SU-DHL-6 (cell line): ENCODE results near the gene TMEM258.

Experiments used
- H2AFZ ChIP-seq: fragments of 200-600 bp; sonication (generic); 2 replicates; pipeline ENCODE4 v1.6.1; 2014; ENCODE audit warnings: low read depth, mild to moderate bottlenecking, moderate library complexity, mixed read lengths, antibody characterized with exemption, low read length; ENCODE audit not compliant: severe bottlenecking
- H3F3A ChIP-seq: fragments of 200-600 bp; shearing (Covaris generic); 2 replicates; pipeline ENCODE4 v1.6.0; 2016; ENCODE audit warnings: antibody characterized with exemption, mild to moderate bottlenecking; ENCODE audit not compliant: insufficient read depth
- H3K27ac ChIP-seq: fragments of 200-600 bp; sonication (generic); 2 replicates; pipeline ENCODE4 v1.5.1; 2016; ENCODE audit warnings: low read depth, mild to moderate bottlenecking, low read length, moderate library complexity, mixed read lengths
- H3K27me3 ChIP-seq: fragments of 200-600 bp; sonication (generic), shearing (Covaris generic); 2 replicates; pipeline ENCODE4 v1.6.0; 2014; ENCODE audit warnings: mild to moderate bottlenecking, low read length
- H3K36me3 ChIP-seq: fragments of 200-600 bp; sonication (generic); 2 replicates; pipeline ENCODE4 v1.6.1; 2014; ENCODE audit warnings: mild to moderate bottlenecking, low read length, mixed read lengths
- H3K4me2 ChIP-seq: fragments of 300-600, 200-600 bp; shearing (Covaris generic), sonication (generic); 2 replicates; pipeline ENCODE4 v1.6.0; 2014; ENCODE audit warnings: low read length, low read depth, mild to moderate bottlenecking; ENCODE audit not compliant: poor library complexity, severe bottlenecking
- H3K4me3 ChIP-seq: fragments of 200-600 bp; sonication (generic); 2 replicates; pipeline ENCODE4 v1.5.1; 2014; ENCODE audit warnings: antibody characterized with exemption, low read length, mild to moderate bottlenecking, mixed read lengths; ENCODE audit not compliant: insufficient read depth, poor library complexity, severe bottlenecking
- H3K79me2 ChIP-seq: fragments of 200-600 bp; sonication (generic); 2 replicates; pipeline ENCODE4 v1.6.1; 2014; ENCODE audit warnings: mild to moderate bottlenecking, low read length, moderate library complexity; ENCODE audit not compliant: insufficient read depth
- H3K9ac ChIP-seq: fragments of 200-600 bp; sonication (generic); 2 replicates; pipeline ENCODE4 v1.7.0; 2014; ENCODE audit warnings: mild to moderate bottlenecking, low read length
- H3K9me2 ChIP-seq: fragments of 200-600 bp; sonication (generic); replicated peaks from 2 replicates; pipeline ENCODE4 v1.6.1; 2014; ENCODE audit warnings: low read length; ENCODE audit not compliant: insufficient read depth
- H3K9me3 ChIP-seq: fragments of 200-600 bp; sonication (generic); 2 replicates; pipeline ENCODE4 v1.6.1; 2014; ENCODE audit warnings: low read length, mixed read lengths; ENCODE audit not compliant: insufficient read depth
- H4K20me1 ChIP-seq: fragments of 200-600 bp; sonication (generic); 2 replicates; pipeline ENCODE4 v1.6.1; 2014; ENCODE audit warnings: low read depth, mild to moderate bottlenecking, antibody characterized with exemption, low read length, moderate library complexity, mixed read lengths
- EZH2phosphoT487 ChIP-seq: fragments of 200-600 bp; sonication (generic), shearing (Covaris generic); conservative IDR thresholded peaks from 2 replicates; pipeline ENCODE4 v1.6.1; 2018; ENCODE audit warnings: mild to moderate bottlenecking, antibody characterized with exemption, low read length, moderate library complexity, mixed read lengths
- TF ChIP-seq, protein P1 (sequence below): fragments of 200-600 bp; sonication (generic); IDR thresholded peaks from one replicate; pipeline ENCODE4 v1.5.1; 2017; ENCODE audit warnings: antibody characterized with exemption, mild to moderate bottlenecking, low read length, moderate library complexity; ENCODE audit not compliant: insufficient read depth, poor library complexity, severe bottlenecking

TMEM258 gene

DNA sequence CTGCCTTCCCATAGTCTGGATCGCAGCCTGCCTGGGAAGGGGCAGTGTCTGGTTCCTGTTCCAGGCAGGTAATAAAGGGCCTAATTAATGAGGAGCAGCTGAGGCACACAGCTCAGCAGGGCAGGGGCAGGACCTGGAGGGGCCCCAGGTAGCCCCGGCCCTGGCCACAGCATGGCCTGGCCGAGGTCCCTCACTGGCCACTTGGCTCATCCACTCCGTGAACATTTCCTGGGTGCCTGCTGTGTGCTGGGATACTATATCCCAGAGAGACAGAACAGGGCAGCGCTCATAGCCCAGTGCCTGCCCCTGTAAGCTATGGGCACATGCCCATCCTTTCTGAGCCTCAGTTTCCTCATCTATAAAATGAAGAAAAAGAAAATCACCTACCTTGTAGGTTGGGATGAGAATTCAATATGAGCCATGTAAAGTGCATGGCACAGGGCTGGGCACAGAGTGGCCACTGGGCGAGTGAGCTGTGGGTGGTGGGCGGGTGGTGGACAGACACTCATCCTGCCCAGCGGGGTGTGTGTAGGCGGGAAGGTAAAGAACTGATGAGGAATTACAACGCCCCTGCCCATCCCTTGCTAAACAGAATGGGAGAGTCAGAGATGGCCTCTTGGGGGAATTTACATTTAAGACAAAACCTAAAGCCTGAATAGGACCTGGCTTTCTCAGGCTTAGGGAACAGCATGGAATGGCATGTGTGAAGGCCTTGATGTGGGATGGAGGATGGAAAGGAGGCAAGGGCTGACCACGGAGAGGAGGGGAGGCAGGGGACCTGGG is 30.8 kb downstream of the TMEM258 start:
- H3K4me2 ChIP-seq = no peak overlapping the region
- no peaks in the 10 kb centered on the region for H3K79me2 ChIP-seq
- no peak overlapping the region for H3K27ac ChIP-seq
- no peaks in the 10 kb centered on the region for H3K9me3 ChIP-seq
- TF ChIP-seq, protein P1, sequence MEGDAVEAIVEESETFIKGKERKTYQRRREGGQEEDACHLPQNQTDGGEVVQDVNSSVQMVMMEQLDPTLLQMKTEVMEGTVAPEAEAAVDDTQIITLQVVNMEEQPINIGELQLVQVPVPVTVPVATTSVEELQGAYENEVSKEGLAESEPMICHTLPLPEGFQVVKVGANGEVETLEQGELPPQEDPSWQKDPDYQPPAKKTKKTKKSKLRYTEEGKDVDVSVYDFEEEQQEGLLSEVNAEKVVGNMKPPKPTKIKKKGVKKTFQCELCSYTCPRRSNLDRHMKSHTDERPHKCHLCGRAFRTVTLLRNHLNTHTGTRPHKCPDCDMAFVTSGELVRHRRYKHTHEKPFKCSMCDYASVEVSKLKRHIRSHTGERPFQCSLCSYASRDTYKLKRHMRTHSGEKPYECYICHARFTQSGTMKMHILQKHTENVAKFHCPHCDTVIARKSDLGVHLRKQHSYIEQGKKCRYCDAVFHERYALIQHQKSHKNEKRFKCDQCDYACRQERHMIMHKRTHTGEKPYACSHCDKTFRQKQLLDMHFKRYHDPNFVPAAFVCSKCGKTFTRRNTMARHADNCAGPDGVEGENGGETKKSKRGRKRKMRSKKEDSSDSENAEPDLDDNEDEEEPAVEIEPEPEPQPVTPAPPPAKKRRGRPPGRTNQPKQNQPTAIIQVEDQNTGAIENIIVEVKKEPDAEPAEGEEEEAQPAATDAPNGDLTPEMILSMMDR = no peak
- no peak for TF ChIP-seq EZH2phosphoT487
- no peaks in the 10 kb centered on the region for H3K36me3 ChIP-seq
- no peaks in the 10 kb centered on the region for H3F3A ChIP-seq
- no peaks in the 10 kb centered on the region for H4K20me1 ChIP-seq
- no peak overlapping the region for H3K9ac ChIP-seq
- no peak overlapping the region for H3K4me3 ChIP-seq
- no peaks in the 10 kb centered on the region for H3K27me3 ChIP-seq
- no peaks in the 10 kb centered on the region for H3K9me2 ChIP-seq
- no peak overlapping the region for H2AFZ ChIP-seq

DNA sequence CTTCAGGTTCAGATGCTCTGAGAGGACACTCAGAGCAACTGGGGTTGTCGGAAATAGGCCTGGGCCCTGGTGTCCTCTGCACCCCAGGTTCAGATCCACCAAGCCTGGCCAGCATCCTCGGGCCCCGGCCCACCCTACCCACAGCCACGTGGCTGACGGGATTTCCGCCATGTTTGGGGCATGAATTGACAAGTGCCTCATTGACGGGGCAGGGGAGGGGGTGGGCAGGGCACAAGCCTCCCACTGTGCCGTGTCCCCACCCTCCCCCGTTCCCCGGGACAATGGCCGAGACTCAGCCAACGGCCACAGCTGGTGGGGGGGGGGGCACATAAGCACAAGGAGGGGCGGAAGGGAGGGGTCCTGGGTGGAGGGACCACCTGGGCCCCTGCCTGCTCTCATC is 31.5 kb downstream of the TMEM258 start:
- no peaks in the 10 kb centered on the region for H4K20me1 ChIP-seq
- H3K4me2 ChIP-seq = no peak overlapping the region
- H2AFZ ChIP-seq = no peak overlapping the region
- no peak overlapping the region for H3K4me3 ChIP-seq
- no peak for TF ChIP-seq EZH2phosphoT487
- TF ChIP-seq, protein P1 = no peak
- H3K9ac ChIP-seq = no peak overlapping the region
- H3K9me3 ChIP-seq = no peaks in the 10 kb centered on the region
- no peaks in the 10 kb centered on the region for H3K27me3 ChIP-seq
- H3K79me2 ChIP-seq = no peaks in the 10 kb centered on the region
- H3F3A ChIP-seq = no peaks in the 10 kb centered on the region
- no peak overlapping the region for H3K27ac ChIP-seq
- no peaks in the 10 kb centered on the region for H3K36me3 ChIP-seq
- no peaks in the 10 kb centered on the region for H3K9me2 ChIP-seq

DNA sequence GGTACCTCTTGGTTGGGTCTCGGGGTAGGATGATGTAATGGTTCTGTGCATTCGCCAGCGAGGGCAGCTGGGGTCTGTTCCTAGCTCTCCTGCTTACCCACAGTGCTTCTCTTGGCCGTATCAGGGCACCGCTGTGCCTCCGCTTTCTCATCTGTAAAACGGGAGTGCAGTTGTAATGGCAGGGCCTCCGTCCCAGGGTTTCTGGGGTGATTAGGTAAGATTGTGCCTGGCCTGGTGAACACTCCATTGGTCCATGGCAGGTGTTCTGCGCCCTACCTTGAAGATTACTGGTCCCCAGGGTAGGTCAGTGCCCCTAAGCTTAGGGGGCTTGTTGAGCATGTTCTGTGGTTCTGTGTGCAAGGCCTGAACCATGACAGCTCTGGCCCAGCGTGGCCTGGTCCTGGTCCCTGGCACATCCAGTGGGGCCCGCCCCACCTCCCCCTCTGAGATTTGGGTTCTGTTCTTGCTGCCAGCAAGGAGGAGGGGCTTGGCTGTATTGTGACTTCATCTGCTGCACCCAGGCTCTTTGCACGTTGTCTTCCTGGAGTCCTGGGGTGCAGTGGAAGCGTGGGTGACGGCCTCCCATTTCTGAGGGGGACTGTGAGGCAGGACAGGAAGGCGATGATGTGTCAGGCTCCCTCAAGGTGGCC is 35.1 kb downstream of the TMEM258 start:
- no peaks in the 10 kb centered on the region for H3K27me3 ChIP-seq
- no peaks in the 10 kb centered on the region for H3K9me3 ChIP-seq
- H3K4me2 ChIP-seq = no peak overlapping the region
- H3K4me3 ChIP-seq = no peak overlapping the region
- no peaks in the 10 kb centered on the region for H3K36me3 ChIP-seq
- H3K9ac ChIP-seq = no peak overlapping the region
- H3K27ac ChIP-seq = no peak overlapping the region
- TF ChIP-seq EZH2phosphoT487 = no peak
- TF ChIP-seq, protein P1 = no peak
- no peaks in the 10 kb centered on the region for H4K20me1 ChIP-seq
- H3K9me2 ChIP-seq = no peaks in the 10 kb centered on the region
- H2AFZ ChIP-seq = no peak overlapping the region
- H3K79me2 ChIP-seq = no peaks in the 10 kb centered on the region
- no peaks in the 10 kb centered on the region for H3F3A ChIP-seq
